Astrocyte of the hippocampus (primary cell): Measurements from ENCODE around the gene GRIN2C.

Experiments used
- DNase-seq: peaks from one replicate; pipeline ENCODE4 v3.0.0; 2011; ENCODE audit warnings: low read depth, low spot score

The GRIN2C gene

GRCh38 chr17:74801896-74802295 is 57.8 kb downstream of the GRIN2C start:
- DNase-seq: no peak

DNA sequence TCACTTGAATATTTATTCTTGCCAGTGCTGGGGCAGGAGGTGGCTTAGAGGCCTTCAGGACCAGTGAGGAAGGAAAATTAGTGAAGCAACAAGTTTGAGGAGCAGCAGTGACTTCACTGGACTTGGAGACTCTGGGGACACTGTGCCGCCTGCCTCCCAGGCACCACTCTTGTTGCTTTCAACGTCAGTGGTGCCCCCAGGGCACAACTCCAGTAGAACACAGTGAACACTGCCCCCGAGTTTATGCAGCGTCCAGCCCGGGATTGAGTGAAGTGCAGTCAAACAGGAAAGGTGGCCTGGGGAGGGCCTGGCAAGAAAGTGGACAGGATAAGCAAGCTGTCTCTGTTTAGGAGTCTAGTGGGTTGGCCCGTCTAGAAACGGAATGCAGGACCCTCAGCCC is 59.2 kb downstream of the GRIN2C start:
- no peak for DNase-seq

DNA sequence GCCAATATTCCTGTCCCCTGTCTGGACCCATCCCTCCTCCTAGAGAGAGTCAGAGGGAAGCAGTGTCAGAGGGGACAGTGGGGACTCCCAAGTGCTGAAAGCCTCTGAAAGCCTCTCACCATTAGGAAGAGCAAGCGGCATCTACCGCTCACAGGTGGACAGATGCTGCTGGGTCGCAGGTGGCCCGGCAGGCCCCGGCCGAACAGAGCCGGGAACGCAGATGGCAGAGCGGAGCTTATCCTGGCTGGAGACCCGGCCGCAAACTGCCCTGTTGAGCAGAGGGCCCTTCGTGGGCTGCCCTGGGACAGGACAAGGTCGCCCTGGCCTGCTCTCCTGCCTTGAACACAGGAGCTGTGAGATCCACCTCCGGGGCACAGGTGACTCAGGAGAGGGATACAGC is 60.6 kb downstream of the GRIN2C start:
- DNase-seq: no peak

DNA sequence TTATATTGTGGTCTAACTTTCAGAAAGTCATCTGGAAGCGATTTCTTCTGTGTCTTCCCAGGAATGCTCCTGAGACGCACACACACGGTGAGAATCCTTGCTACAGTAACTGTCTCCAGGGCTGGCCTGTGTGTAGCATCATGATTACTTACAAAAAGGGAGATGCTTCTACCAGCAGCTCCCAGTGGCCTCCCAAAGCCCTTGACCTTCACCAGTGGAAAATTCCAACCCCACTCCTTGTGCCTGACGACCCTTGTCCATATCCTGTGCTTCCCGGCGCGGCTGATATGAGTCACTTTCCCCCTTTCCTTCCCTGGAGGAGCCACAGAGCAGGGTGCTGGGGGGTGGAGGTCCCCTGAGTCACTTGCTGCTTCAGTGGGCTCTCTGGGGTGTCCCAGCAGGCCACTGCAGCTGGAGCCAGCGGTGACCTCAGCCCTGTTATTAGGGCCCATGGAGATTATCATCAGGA is 61.4 kb downstream of the GRIN2C start:
- DNase-seq: no peak

GRCh38 chr17:74797824-74798223 is 61.9 kb downstream of the GRIN2C start:
- DNase-seq: no peak

DNA sequence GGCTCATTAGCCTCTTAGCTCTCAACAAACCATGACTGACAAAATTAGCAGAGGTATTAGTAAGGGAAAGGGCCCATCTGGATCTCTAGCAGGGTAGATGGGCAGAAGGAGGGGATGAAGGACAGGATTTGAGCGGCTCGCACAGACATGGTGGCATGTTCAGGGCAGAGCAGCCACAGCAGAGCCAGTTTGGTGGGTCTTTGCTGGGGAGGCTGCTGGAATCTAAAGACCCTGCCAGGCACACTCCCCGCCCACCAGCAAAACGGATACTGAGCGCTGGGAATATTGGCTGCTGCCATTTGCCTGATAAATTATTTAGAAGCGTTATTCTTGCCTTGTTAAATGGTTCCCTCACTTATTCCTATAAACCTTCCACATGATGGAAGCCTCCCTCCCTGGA is 62.8 kb downstream of the GRIN2C start:
- no peak for DNase-seq

- no peak for DNase-seq
Measured at GRCh38 chr17:74796211-74796610, 63.5 kb downstream of the GRIN2C start.

GRCh38 chr17:74795327-74796020 is 64.2 kb downstream of the GRIN2C start:
- DNase-seq: no peak

- DNase-seq: no peak
Measured at GRCh38 chr17:74792586-74793105, 67.0 kb downstream of the GRIN2C start.
